A673 (cell line): ENCODE results near the gene TK2. TPM values are rescaled to one million over a fixed set of nuclear protein-coding genes. Genes with fewer than 3 reads are reported as not detected.

Source experiments
- BruUV-seq: library from RNA; stranded (reverse); fragments of 400-500 nt; replicated peaks from 2 replicates; lab custom pipeline; 2021; lab: Mats Ljungman, UMichigan
- CTCF ChIA-PET: fragments of 300-600 bp; sonication (Branson Sonifier 250); formaldehyde crosslinking; loops from one replicate; lab custom pipeline; 2022; ENCODE audit warnings: antibody characterized with exemption; lab: Charles Lee
- POLR2A ChIA-PET: fragments of 300-600 bp; sonication (Branson Sonifier 250); formaldehyde crosslinking; loops from one replicate; lab custom pipeline; 2022; ENCODE audit warnings: antibody characterized with exemption; ENCODE audit not compliant: low non-redundant PET; lab: Charles Lee
- DNase-seq: peaks from one replicate; pipeline ENCODE4 v3.0.0-alpha.2; 2015; ENCODE audit warnings: low spot score
- H3K27ac ChIP-seq: fragments of 200-600 bp; sonication (generic); 2 replicates; pipeline ENCODE4 v1.5.1; 2016; ENCODE audit warnings: mixed run types, low read depth, mild to moderate bottlenecking, mixed read lengths, antibody characterized with exemption, low read length; ENCODE audit not compliant: poor library complexity, severe bottlenecking
- H3K27me3 ChIP-seq: fragments of 200-600 bp; sonication (generic); replicated peaks from 2 replicates; pipeline ENCODE4 v1.6.1; 2017; ENCODE audit warnings: mixed run types, low read depth, mild to moderate bottlenecking, mixed read lengths, antibody characterized with exemption, low read length; ENCODE audit not compliant: insufficient read depth, poor library complexity
- H3K36me3 ChIP-seq: fragments of 200-600 bp; sonication (generic); 2 replicates; pipeline ENCODE4 v1.6.1; 2016; ENCODE audit warnings: mixed run types, mild to moderate bottlenecking, mixed read lengths, antibody characterized with exemption, low read length; ENCODE audit not compliant: insufficient read depth, poor library complexity, severe bottlenecking
- H3K4me1 ChIP-seq: fragments of 200-600 bp; sonication (generic); 2 replicates; pipeline ENCODE4 v1.6.1; 2017; ENCODE audit warnings: mixed run types, mild to moderate bottlenecking, mixed read lengths, antibody characterized with exemption, low read length; ENCODE audit not compliant: insufficient read depth, poor library complexity, severe bottlenecking
- H3K4me3 ChIP-seq: fragments of 200-600 bp; sonication (generic); 2 replicates; pipeline ENCODE4 v1.5.1; 2016; ENCODE audit warnings: low read depth, mixed run types, mild to moderate bottlenecking, mixed read lengths, low read length; ENCODE audit not compliant: poor library complexity, severe bottlenecking
- H3K9me3 ChIP-seq: fragments of 200-600 bp; sonication (generic); 2 replicates; pipeline ENCODE4 v1.6.1; 2016; ENCODE audit warnings: mixed run types, low read depth, mild to moderate bottlenecking, mixed read lengths, antibody characterized with exemption, low read length; ENCODE audit not compliant: poor library complexity, severe bottlenecking
- CTCF ChIP-seq: fragments of 300-800, 200-600 bp; sonication (generic); conservative IDR thresholded peaks from 2 replicates; pipeline ENCODE4 v1.5.1; 2017; ENCODE audit warnings: low read depth, mild to moderate bottlenecking, antibody characterized with exemption, low read length, moderate library complexity, mixed read lengths
- EZH2 ChIP-seq: fragments of 200-600 bp; sonication (generic); IDR thresholded peaks from 2 replicates; pipeline ENCODE4 v1.6.1; 2017; ENCODE audit warnings: borderline replicate concordance, low read depth, mild to moderate bottlenecking, mixed read lengths, antibody characterized with exemption, low read length; ENCODE audit not compliant: poor library complexity, severe bottlenecking
- intact Hi-C: fragments of 100-400 bp; cut with micrococcal nuclease; formaldehyde crosslinking; loops from one replicate; pipeline ENCODE4 v1.10.0; 2022; ENCODE audit not compliant: unreplicated experiment
- total RNA-seq: library from RNA; stranded (reverse); gene quantifications from 2 replicates; pipeline ENCODE4 v1.2.3, GENCODE V29; 2021

Gene TK2
- total RNA-seq, 1 experiment from 2014 or later: 8.2 TPM

GRCh38 chr16:66529475-66529874 is 20.4 kb downstream of the TK2 start:
- Histone ChIP-seq H3K9me3 (no peaks in the 10 kb centered on the region), H3K4me3 (no peak overlapping the region), H3K27me3 (no peaks in the 10 kb centered on the region), H3K36me3 (no peaks in the 10 kb centered on the region), H3K27ac (no peak overlapping the region), H3K4me1 (no peaks in the 10 kb centered on the region)
- ChIA-PET CTCF (no interaction called here), POLR2A (no interaction called here)
- intact Hi-C loops: no loop called here
- no TSS peak for BruUV-seq
- no peak for TF ChIP-seq EZH2
- DNase-seq: no peak

GRCh38 chr16:66528294-66528693 is 21.6 kb downstream of the TK2 start:
- Histone ChIP-seq H3K27ac (no peak overlapping the region), H3K4me3 (no peak overlapping the region), H3K9me3 (no peaks in the 10 kb centered on the region), H3K36me3 (no peaks in the 10 kb centered on the region), H3K4me1 (no peaks in the 10 kb centered on the region), H3K27me3 (no peaks in the 10 kb centered on the region)
- no peak for DNase-seq
- no peak for TF ChIP-seq CTCF
- TF ChIP-seq EZH2: no peak
- intact Hi-C loops: no loop called here
- ChIA-PET CTCF (no interaction called here), POLR2A (no interaction called here)
- no TSS peak for BruUV-seq

GRCh38 chr16:66525396-66526180 is 24.3 kb downstream of the TK2 start:
- no peak for TF ChIP-seq CTCF
- TF ChIP-seq EZH2: no peak
- Histone ChIP-seq H3K4me1 (no peaks in the 10 kb centered on the region), H3K27me3 (no peaks in the 10 kb centered on the region), H3K4me3 (no peak overlapping the region), H3K9me3 (no peaks in the 10 kb centered on the region), H3K27ac (no peak overlapping the region), H3K36me3 (no peaks in the 10 kb centered on the region)
- intact Hi-C loops: no loop called here
- no TSS peak for BruUV-seq
- ChIA-PET CTCF (no interaction called here), POLR2A (no interaction called here)
- DNase-seq: no peak
